Esophagus (tissue), 2 donors: ENCODE results near the gene TMEM145. TPM values are rescaled to one million over a fixed set of nuclear protein-coding genes. Genes with fewer than 3 reads are reported as not detected.

Experiments
- H3K27ac ChIP-seq, 2 donors: one replicate each; pipeline ENCODE4 v1.5.1; 2013; ENCODE audit warnings: low read depth in 2 of 2, mild to moderate bottlenecking in 2 of 2, inconsistent platforms in 1 of 2, low read length in 1 of 2, moderate library complexity in 1 of 2
- H3K27me3 ChIP-seq, 2 donors: one replicate each; pipeline ENCODE4 v1.6.1; 2013; ENCODE audit warnings: low read length in 2 of 2, control low read depth in 1 of 2, mild to moderate bottlenecking in 1 of 2; ENCODE audit not compliant: insufficient read depth in 2 of 2, control insufficient read depth in 1 of 2
- H3K36me3 ChIP-seq, 2 donors: one replicate each; pipeline ENCODE4 v1.6.1; 2013; ENCODE audit warnings: low read length in 1 of 2; ENCODE audit not compliant: control insufficient read depth in 2 of 2, insufficient read depth in 2 of 2
- H3K4me1 ChIP-seq, 2 donors: one replicate each; pipeline ENCODE4 v1.6.1; 2013; ENCODE audit warnings: low read length in 1 of 2; ENCODE audit not compliant: control insufficient read depth in 2 of 2, insufficient read depth in 2 of 2
- H3K4me3 ChIP-seq, 2 donors: one replicate each; pipeline ENCODE4 v1.5.1; 2013; ENCODE audit warnings: low read length in 2 of 2, mild to moderate bottlenecking in 2 of 2, low read depth in 1 of 2, moderate library complexity in 1 of 2
- H3K9me3 ChIP-seq, 2 donors: one replicate each; pipeline ENCODE4 v1.6.1; 2013; ENCODE audit warnings: mild to moderate bottlenecking in 2 of 2, low read depth in 1 of 2, low read length in 1 of 2, moderate library complexity in 1 of 2; ENCODE audit not compliant: control insufficient read depth in 2 of 2, insufficient read depth in 1 of 2
- WGBS, 2 donors: extraction: QIAGEN DNeasy Blood & Tissue Kit; methylation state at CpG; one replicate each; pipeline ENCODE4 v1.1.7; 2013; 5-methylcytosine and 5-hydroxymethylcytosine counted together
- polyA plus RNA-seq, 2 donors: library from polyadenylated mRNA; stranded (reverse); fragments of 200-250 nt; gene quantifications; one replicate each; pipeline ENCODE4 v1.2.3, GENCODE V29; 2013
- donor health status: healthy with polysubstance abuse.
- donor health status: Bipolar disorder and iron deficiency.

Gene TMEM145
- polyA plus RNA-seq, 2 donors, result 0.04 to 0.08 TPM

DNA sequence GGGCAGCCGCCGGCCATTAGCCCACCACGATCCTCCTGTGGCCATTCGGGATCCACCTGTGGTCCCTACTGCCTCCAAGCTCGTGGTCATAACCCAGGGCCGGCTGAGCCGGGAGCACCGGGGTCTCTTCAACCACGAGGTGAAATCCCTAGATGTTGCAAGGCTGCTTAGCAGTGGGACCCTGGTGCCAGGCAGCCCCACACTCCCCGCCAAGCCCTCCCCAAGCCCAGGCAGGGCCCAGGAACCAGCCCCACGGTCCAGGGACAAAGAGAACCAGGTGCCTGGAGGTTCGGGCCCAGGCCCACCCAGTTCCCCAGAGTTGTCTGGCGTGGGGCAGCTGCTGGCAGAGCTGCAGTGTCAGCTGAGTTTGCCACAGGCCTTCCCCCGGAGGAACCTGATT lies 3.4 kb upstream of the TMEM145 start:
- H3K36me3 ChIP-seq, result no peaks in the 10 kb centered on the region
- peaks cover 8 to 9% of the 10 kb centered on the region in 2 donors for H3K4me1 ChIP-seq
- no peak overlapping the region for H3K4me3 ChIP-seq
- H3K27ac ChIP-seq, result no peak overlapping the region
- 88 to 90% methylated on average over 14 of the region's 14 CpGs for WGBS, 2 donors
- peaks cover 0 to 8% of the 10 kb centered on the region in 2 donors for H3K27me3 ChIP-seq
- no peaks in the 10 kb centered on the region for H3K9me3 ChIP-seq

DNA sequence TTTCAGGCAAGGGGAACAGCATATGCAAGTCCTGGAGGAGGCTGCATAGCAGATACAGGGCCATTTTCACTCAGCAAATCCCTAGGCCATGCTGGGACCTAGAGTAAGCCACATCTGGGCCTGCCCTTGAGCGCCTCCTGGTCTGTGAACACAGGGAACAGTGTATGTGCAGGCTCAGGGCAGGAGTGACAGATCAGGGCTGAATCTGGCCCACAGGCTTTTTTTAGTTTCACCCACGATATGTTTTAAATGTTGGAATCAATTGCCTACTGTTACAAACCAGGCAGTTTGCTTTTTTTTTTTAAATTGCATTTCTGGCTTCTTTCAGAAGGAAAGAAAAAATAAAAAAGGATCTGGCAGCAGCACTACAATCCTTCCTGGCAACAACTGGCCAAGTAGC lies 1.5 kb upstream of the TMEM145 start:
- Histone ChIP-seq H3K27ac (no peak overlapping the region), H3K9me3 (no peaks in the 10 kb centered on the region), H3K4me1 (peaks cover 8 to 9% of the 10 kb centered on the region in 2 donors), H3K36me3 (no peaks in the 10 kb centered on the region), H3K27me3 (peaks cover 0 to 9% of the 10 kb centered on the region in 2 donors), H3K4me3 (no peak overlapping the region)
- WGBS, 2 donors, result 68 to 86% methylated on average over 2 of the region's 2 CpGs

DNA sequence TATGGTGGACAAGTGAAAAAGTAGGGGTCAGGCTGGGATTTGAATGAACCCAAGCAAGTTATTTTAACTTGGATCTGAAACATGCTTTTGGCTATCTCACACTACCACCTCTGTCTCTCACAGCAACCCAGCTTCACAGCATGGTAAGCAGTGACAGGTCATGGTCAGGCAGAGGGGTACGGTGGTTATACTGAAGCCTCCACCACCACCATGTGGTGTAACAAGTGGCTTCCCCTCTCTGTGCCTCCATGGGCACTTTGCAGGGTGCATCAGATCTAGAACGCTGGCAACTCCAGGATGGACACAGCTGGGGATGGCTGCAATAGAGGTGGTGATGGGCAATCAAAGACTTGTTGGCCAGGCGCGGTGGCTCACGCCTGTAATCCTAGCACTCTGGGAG lies 739 bp upstream of the TMEM145 start:
- H3K27ac ChIP-seq, result no peak overlapping the region
- peaks cover 0 to 9% of the 10 kb centered on the region in 2 donors for H3K27me3 ChIP-seq
- H3K9me3 ChIP-seq, result no peaks in the 10 kb centered on the region
- WGBS, 2 donors, result 82 to 87% methylated on average over 5 of the region's 5 CpGs
- no peak overlapping the region for H3K4me3 ChIP-seq
- no peaks in the 10 kb centered on the region for H3K36me3 ChIP-seq
- peaks cover 8 to 9% of the 10 kb centered on the region in 2 donors for H3K4me1 ChIP-seq

GRCh38 chr19:42313840-42314755 lies 989 bp downstream of the TMEM145 start:
- H3K9me3 ChIP-seq, result no peaks in the 10 kb centered on the region
- H3K4me1 ChIP-seq, result peaks cover 8 to 9% of the 10 kb centered on the region in 2 donors
- no peaks in the 10 kb centered on the region for H3K36me3 ChIP-seq
- H3K27me3 ChIP-seq, result peaks cover 0 to 9% of the 10 kb centered on the region in 2 donors
- WGBS, 2 donors, result 33 to 36% methylated on average over 26 of the region's 26 CpGs
- no peak overlapping the region for H3K27ac ChIP-seq
- H3K4me3 ChIP-seq, result no peak overlapping the region

DNA sequence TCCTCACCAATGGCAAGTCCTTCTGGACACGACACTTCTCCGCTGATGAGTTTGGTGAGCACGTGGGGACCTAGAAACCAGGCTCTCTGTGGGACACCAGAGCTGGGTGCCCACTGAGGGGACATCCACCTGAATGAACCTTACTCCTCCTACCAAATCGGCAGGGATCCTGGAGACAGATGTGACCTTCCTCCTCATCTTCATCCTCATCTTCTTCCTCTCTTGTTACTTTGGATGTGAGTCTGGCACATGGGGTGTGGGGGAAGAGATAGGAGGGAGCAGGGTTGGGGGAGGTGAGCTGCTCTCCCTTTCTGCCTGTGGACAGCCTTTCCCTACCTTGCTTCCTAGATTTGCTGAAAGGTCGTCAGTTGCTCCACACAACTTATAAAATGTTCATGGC lies 1.9 kb downstream of the TMEM145 start:
- WGBS, 2 donors, result 75 to 79% methylated on average over 5 of the region's 5 CpGs
- peaks cover 0 to 9% of the 10 kb centered on the region in 2 donors for H3K27me3 ChIP-seq
- no peak overlapping the region for H3K4me3 ChIP-seq
- H3K36me3 ChIP-seq, result no peaks in the 10 kb centered on the region
- H3K9me3 ChIP-seq, result no peaks in the 10 kb centered on the region
- H3K4me1 ChIP-seq, result peaks cover 8 to 9% of the 10 kb centered on the region in 2 donors
- no peak overlapping the region for H3K27ac ChIP-seq

DNA sequence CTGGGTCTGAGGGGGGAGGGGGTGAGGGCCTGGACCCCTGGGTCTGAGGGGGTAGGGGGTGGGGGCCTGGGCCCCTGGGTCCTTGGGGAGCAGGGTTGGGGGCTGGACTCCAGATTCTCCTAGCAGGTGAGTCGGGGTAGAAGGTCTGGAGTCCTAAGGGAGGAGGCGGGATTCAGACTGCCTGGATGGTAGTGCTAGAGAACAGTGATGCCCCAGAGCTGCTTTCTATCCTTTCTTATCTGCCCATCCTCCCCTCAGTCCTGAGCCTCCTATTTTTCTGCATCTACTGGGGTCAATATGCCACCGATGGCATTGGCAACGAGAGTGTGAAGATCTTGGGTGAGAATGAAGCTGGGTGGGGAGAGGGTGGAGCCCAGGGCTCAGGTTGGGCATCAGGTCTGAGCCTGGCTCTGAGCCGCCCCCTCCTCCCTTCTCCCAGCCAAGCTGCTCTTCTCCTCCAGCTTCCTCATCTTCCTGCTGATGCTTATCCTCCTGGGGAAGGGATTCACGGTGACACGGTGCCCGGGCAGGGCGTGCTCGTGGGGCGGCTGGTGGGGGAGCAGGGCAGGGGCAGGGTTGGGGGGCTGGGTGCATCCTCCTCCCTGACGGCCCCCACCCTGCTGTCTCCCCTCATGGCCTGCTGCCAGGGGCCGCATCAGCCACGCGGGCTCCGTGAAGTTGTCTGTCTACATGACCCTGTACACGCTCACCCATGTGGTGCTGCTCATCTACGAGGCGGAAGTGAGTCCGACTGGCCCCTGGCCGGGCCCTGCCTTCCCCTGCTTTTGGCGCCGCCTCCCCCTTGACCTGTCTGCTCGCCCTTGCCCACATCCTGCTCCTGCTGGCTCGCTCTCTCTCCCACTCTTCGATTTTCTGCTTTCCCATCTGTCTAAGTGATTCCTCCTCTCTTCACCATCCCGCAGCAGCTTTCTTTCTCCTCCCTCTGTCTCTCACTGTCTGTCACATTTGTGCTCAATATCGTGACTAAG lies 3.4 kb downstream of the TMEM145 start:
- WGBS, 2 donors, result 38 to 44% methylated on average over 26 to 28 of the region's 28 CpGs
- Histone ChIP-seq H3K27me3 (peaks cover 0 to 9% of the 10 kb centered on the region in 2 donors), H3K4me3 (no peak overlapping the region)

DNA sequence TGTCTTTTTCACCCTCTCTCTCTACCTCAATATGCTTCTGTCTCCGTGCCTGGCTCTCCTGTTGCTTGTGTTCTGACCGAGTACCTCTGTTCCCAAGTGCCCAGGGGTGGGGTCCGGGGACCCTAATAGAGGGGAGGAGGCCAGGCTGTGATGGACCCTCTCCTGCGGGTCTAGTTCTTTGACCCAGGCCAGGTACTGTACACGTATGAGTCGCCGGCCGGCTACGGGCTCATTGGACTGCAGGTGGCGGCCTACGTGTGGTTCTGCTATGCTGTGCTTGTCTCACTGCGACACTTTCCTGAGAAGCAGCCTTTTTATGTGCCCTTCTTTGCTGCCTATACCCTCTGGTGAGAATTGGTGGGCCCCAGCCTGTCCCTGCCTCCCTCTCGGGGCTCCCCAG lies 4.4 kb downstream of the TMEM145 start:
- Histone ChIP-seq H3K27ac (no peak overlapping the region), H3K27me3 (peaks cover 0 to 9% of the 10 kb centered on the region in 2 donors), H3K9me3 (no peaks in the 10 kb centered on the region), H3K36me3 (no peaks in the 10 kb centered on the region), H3K4me3 (no peak overlapping the region), H3K4me1 (peaks cover 8 to 9% of the 10 kb centered on the region in 2 donors)
- 84 to 87% methylated on average over 13 of the region's 13 CpGs for WGBS, 2 donors

More for the DNA sequence above, 3.4 kb downstream of the TMEM145 start:
- H3K27ac ChIP-seq, result no peak overlapping the region
- H3K36me3 ChIP-seq, result no peaks in the 10 kb centered on the region
- peaks cover 8 to 9% of the 10 kb centered on the region in 2 donors for H3K4me1 ChIP-seq
- no peaks in the 10 kb centered on the region for H3K9me3 ChIP-seq

- 68 to 76% methylated on average over 9 of the region's 9 CpGs for WGBS, 2 donors
- Histone ChIP-seq H3K9me3 (no peaks in the 10 kb centered on the region), H3K4me1 (peaks cover 3 to 5% of the 10 kb centered on the region in 2 donors), H3K36me3 (no peaks in the 10 kb centered on the region), H3K4me3 (no peak overlapping the region), H3K27me3 (peaks cover 0 to 12% of the 10 kb centered on the region in 2 donors), H3K27ac (no peak overlapping the region)
Measured at GRCh38 chr19:42322305-42322704, 9.2 kb downstream of the TMEM145 start.

DNA sequence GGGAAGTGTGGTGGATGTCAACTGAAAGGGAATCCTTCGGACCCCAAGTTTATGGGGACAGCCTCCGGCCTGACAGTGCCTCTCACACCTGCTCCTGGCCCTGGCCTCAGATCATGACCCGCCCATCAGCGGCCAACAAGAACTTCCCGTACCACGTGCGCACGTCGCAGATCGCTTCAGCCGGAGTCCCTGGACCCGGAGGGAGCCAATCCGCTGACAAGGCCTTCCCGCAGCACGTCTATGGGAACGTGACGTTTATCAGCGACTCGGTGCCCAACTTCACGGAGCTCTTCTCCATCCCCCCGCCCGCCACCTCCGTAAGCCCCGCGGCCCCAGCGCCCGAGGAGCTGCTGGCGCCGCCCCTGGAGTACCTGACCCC lies 10.4 kb downstream of the TMEM145 start:
- peaks cover 3 to 5% of the 10 kb centered on the region in 2 donors for H3K4me1 ChIP-seq
- H3K27ac ChIP-seq, result no peak overlapping the region
- H3K36me3 ChIP-seq, result no peaks in the 10 kb centered on the region
- H3K9me3 ChIP-seq, result no peaks in the 10 kb centered on the region
- peaks cover 0 to 12% of the 10 kb centered on the region in 2 donors for H3K27me3 ChIP-seq
- 27 to 36% methylated on average over 27 to 29 of the region's 29 CpGs for WGBS, 2 donors
- peak overlapping the region in 1 of 2 donors; percentile 1 for H3K4me3 ChIP-seq
